ENCODE results near the gene CFC1B.
"Not testable (repeated sequence)": the region's sequence is repeated elsewhere in the genome, so short reads cannot be mapped to it uniquely, and the experiment has no call there.

CFC1B gene

GRCh38 chr2:130520992-130521391 lies at the start of gene CFC1B:
CFC1B (plus strand) TSS chr2:130521222; CDS start chr2:130521485, 263 bp downstream.
- DNase-seq (ENCODE audit: low read depth in 1 of 2, low spot score in 1 of 2) = not testable (repeated sequence)

GRCh38 chr2:130491073-130491472 lies 29.9 kb upstream of the CFC1B start:
- not testable (repeated sequence) for DNase-seq (ENCODE audit: low read depth in 1 of 2, low spot score in 1 of 2)

GRCh38 chr2:130509228-130509627 lies 11.8 kb upstream of the CFC1B start, which contains the start of gene POTEI:
POTEI (minus strand) TSS chr2:130509328; CDS start chr2:130509235, 93 bp downstream.
- not testable (repeated sequence) for DNase-seq (ENCODE audit: low read depth in 1 of 2, low spot score in 1 of 2)

GRCh38 chr2:130510807-130511746 lies 9.9 kb upstream of the CFC1B start:
- DNase-seq (ENCODE audit: low read depth in 1 of 2, low spot score in 1 of 2) = not testable (repeated sequence)

GRCh38 chr2:130511747-130512451 lies 9.1 kb upstream of the CFC1B start:
- not testable (repeated sequence) for DNase-seq (ENCODE audit: low read depth in 1 of 2, low spot score in 1 of 2)

GRCh38 chr2:130518516-130519106 lies 2.4 kb upstream of the CFC1B start:
- DNase-seq (ENCODE audit: low read depth in 1 of 2, low spot score in 1 of 2) = not testable (repeated sequence)

GRCh38 chr2:130522390-130522789 lies 1.4 kb downstream of the CFC1B start:
- DNase-seq (ENCODE audit: low read depth in 1 of 2, low spot score in 1 of 2) = not testable (repeated sequence)

GRCh38 chr2:130527365-130527967 lies 6.4 kb downstream of the CFC1B start:
- DNase-seq (ENCODE audit: low read depth in 1 of 2, low spot score in 1 of 2) = not testable (repeated sequence)

GRCh38 chr2:130529545-130529944 lies 8.5 kb downstream of the CFC1B start:
- DNase-seq (ENCODE audit: low read depth in 1 of 2, low spot score in 1 of 2) = not testable (repeated sequence)

- DNase-seq (ENCODE audit: low read depth in 1 of 2, low spot score in 1 of 2) = not testable (repeated sequence)
Measured at GRCh38 chr2:130530212-130530611, 9.2 kb downstream of the CFC1B start.

- DNase-seq (ENCODE audit: low read depth in 1 of 2, low spot score in 1 of 2) = not testable (repeated sequence)
Measured at GRCh38 chr2:130531225-130531624, 10.2 kb downstream of the CFC1B start.

GRCh38 chr2:130531672-130532071 lies 10.7 kb downstream of the CFC1B start:
- DNase-seq (ENCODE audit: low read depth in 1 of 2, low spot score in 1 of 2) = not testable (repeated sequence)

- not testable (repeated sequence) for DNase-seq (ENCODE audit: low read depth in 1 of 2, low spot score in 1 of 2)
Measured at GRCh38 chr2:130536654-130537053, 15.6 kb downstream of the CFC1B start.

GRCh38 chr2:130538271-130538670 lies 17.2 kb downstream of the CFC1B start:
- DNase-seq (ENCODE audit: low read depth in 1 of 2, low spot score in 1 of 2) = not testable (repeated sequence)

- not testable (repeated sequence) for DNase-seq (ENCODE audit: low read depth in 1 of 2, low spot score in 1 of 2)
Measured at GRCh38 chr2:130542789-130543188, 21.8 kb downstream of the CFC1B start.

GRCh38 chr2:130543785-130544528 lies 22.9 kb downstream of the CFC1B start:
- not testable (repeated sequence) for DNase-seq (ENCODE audit: low read depth in 1 of 2, low spot score in 1 of 2)

- DNase-seq (ENCODE audit: low read depth in 1 of 2, low spot score in 1 of 2) = not testable (repeated sequence)
Measured at GRCh38 chr2:130544978-130545377, 24.0 kb downstream of the CFC1B start.

- DNase-seq (ENCODE audit: low read depth in 1 of 2, low spot score in 1 of 2) = not testable (repeated sequence)
Measured at GRCh38 chr2:130548418-130548817, 27.4 kb downstream of the CFC1B start.

GRCh38 chr2:130549475-130549874 lies 28.5 kb downstream of the CFC1B start:
- not testable (repeated sequence) for DNase-seq (ENCODE audit: low read depth in 1 of 2, low spot score in 1 of 2)

- DNase-seq (ENCODE audit: low read depth in 1 of 2, low spot score in 1 of 2) = not testable (repeated sequence)
Measured at GRCh38 chr2:130554178-130554577, 33.2 kb downstream of the CFC1B start.
